Neural progenitor cell (in vitro differentiated cells): Measurements from ENCODE around the gene KLHL36. TPM values are rescaled to one million over a fixed set of nuclear protein-coding genes. Genes with fewer than 3 reads are reported as not detected.

Experiments
- DNase-seq: peaks from one replicate; pipeline ENCODE4 v3.0.0-alpha.2; 2016; ENCODE audit warnings: low spot score
- H2AFZ ChIP-seq: fragments of 200-600 bp; sonication (generic); replicated peaks from 2 replicates; pipeline ENCODE4 v1.6.1; 2016; ENCODE audit warnings: antibody characterized with exemption
- H3F3A ChIP-seq: fragments of 200-600 bp; sonication (generic); 2 replicates; pipeline ENCODE4 v1.6.1; 2016; ENCODE audit warnings: antibody characterized with exemption, low read depth
- H3K27ac ChIP-seq: fragments of 200-600 bp; sonication (generic); 2 replicates; pipeline ENCODE4 v1.5.1; 2016; ENCODE audit warnings: mild to moderate bottlenecking
- H3K27me3 ChIP-seq: fragments of 200-600 bp; sonication (generic); 2 replicates; pipeline ENCODE4 v1.6.1; 2016; ENCODE audit warnings: mild to moderate bottlenecking, moderate library complexity
- H3K36me3 ChIP-seq: fragments of 200-600 bp; sonication (generic); 2 replicates; pipeline ENCODE4 v1.5.1; 2016
- H3K4me1 ChIP-seq: fragments of 200-600 bp; sonication (generic); 2 replicates; pipeline ENCODE4 v1.6.1; 2016; ENCODE audit warnings: mixed run types
- H3K4me2 ChIP-seq: fragments of 200-600 bp; sonication (generic); 2 replicates; pipeline ENCODE4 v1.6.1; 2016
- H3K4me3 ChIP-seq: fragments of 200-600 bp; sonication (generic); 2 replicates; pipeline ENCODE4 v1.5.1; 2016
- H3K79me2 ChIP-seq: fragments of 200-600 bp; sonication (generic); 2 replicates; pipeline ENCODE4 v1.6.1; 2016; ENCODE audit warnings: low read depth
- H3K9ac ChIP-seq: fragments of 200-600 bp; sonication (generic); 2 replicates; pipeline ENCODE4 v1.6.1; 2016
- H3K9me3 ChIP-seq: fragments of 200-600 bp; sonication (generic); 2 replicates; pipeline ENCODE4 v1.5.1; 2016; ENCODE audit warnings: low read depth
- H4K20me1 ChIP-seq: fragments of 200-600 bp; sonication (generic); 2 replicates; pipeline ENCODE4 v1.6.1; 2016; ENCODE audit warnings: low read depth
- H3K27ac Mint-ChIP-seq: 3 replicates; pipeline ENCODE4 v1.8.0; 2021; ENCODE audit warnings: mixed read lengths
- H3K27me3 Mint-ChIP-seq: 2 replicates; pipeline ENCODE4 v1.8.0; 2022; ENCODE audit warnings: low read depth, mild to moderate bottlenecking, inconsistent platforms, moderate library complexity, mixed read lengths; ENCODE audit not compliant: insufficient read depth
- H3K36me3 Mint-ChIP-seq: 3 replicates; pipeline ENCODE4 v1.8.0; 2021; ENCODE audit warnings: mixed read lengths
- H3K4me1 Mint-ChIP-seq: 3 replicates; pipeline ENCODE4 v1.8.0; 2021; ENCODE audit warnings: mixed read lengths
- H3K4me3 Mint-ChIP-seq: 3 replicates; pipeline ENCODE4 v1.8.0; 2021; ENCODE audit warnings: mild to moderate bottlenecking, moderate library complexity, mixed read lengths
- H3K9me3 Mint-ChIP-seq: 3 replicates; pipeline ENCODE4 v1.8.0; 2020; ENCODE audit warnings: mixed read lengths
- EZH2 ChIP-seq: fragments of 200-600 bp; sonication (generic); IDR thresholded peaks from 2 replicates; pipeline ENCODE4 v1.6.1; 2017; ENCODE audit warnings: antibody characterized with exemption, mild to moderate bottlenecking, moderate library complexity
- EZH2phosphoT487 ChIP-seq: fragments of 200-600 bp; sonication (generic); IDR thresholded peaks from 2 replicates; pipeline ENCODE4 v1.6.1; 2017; ENCODE audit warnings: antibody characterized with exemption
- total RNA-seq: library from RNA; depleted of rRNA; stranded (reverse); fragments of >200 nt; gene quantifications from 2 replicates; pipeline ENCODE4 v1.2.3, GENCODE V29; 2015; ENCODE audit warnings: low replicate concordance
- TF ChIP-seq, protein P1 (sequence below): fragments of 200-600 bp; sonication (generic); IDR thresholded peaks from 2 replicates; pipeline ENCODE4 v1.5.1; 2017; ENCODE audit warnings: antibody characterized with exemption, mild to moderate bottlenecking

The KLHL36 gene
- total RNA-seq, 1 donor from 2014 or later, result 15.9 TPM

DNA sequence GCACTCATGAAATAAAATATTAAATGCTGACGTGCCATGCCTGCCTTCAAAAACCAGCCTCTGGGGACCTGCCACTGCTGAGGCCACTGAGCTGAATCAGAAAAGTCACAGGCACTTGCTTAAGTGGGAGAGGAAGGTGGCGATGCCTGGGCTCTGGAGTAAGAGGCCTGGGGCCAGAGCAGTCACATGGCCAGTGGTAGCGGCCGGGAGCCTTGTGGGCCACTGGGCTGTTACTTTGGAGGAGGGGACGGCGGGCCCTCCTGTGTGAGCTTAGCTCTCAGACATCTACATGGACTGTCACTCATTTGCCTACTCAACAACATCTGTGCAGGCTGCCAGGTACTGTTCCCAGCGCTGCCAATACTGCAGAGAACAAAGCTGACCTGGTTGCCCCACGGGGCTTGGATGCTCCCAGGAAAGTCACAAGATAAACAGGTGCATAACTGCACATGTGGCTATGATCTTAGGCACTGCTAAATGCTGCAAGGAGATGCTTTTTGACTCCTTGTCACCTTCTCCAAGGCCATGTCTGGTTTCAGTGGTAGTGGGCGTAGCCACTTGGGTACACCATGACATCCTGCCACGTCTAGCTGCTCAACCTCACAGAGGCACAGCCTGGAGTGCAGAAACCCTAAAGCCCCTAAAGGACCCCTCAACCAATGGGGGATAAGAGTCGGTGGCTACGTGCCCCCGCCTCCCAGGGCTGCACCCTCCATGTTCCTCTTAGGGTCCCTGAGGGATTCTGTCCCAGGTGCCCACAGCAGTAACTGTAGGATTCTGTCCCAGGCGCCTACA, 42.0 kb upstream of the KLHL36 start:
- Histone ChIP-seq H3K36me3 (peaks cover 2% of the 10 kb centered on the region), H3K9me3 (no peaks in the 10 kb centered on the region), H3K4me2 (no peak overlapping the region), H3K27ac (no peak overlapping the region), H3K9ac (no peak overlapping the region), H3K79me2 (peaks cover 91% of the 10 kb centered on the region), H4K20me1 (peaks cover 51% of the 10 kb centered on the region), H3F3A (peaks cover 26% of the 10 kb centered on the region), H3K27me3 (no peaks in the 10 kb centered on the region), H2AFZ (no peak overlapping the region), H3K4me1 (peaks cover 21% of the 10 kb centered on the region), H3K4me3 (no peak overlapping the region)
- Mint-ChIP-seq H3K36me3 (peaks cover 53% of the 10 kb centered on the region), H3K27me3 (peaks cover 8% of the 10 kb centered on the region), H3K9me3 (peaks cover 6% of the 10 kb centered on the region), H3K4me3 (no peak overlapping the region), H3K4me1 (peaks cover 46% of the 10 kb centered on the region), H3K27ac (no peak overlapping the region)
- no peak for DNase-seq
- no peak for TF ChIP-seq EZH2

DNA sequence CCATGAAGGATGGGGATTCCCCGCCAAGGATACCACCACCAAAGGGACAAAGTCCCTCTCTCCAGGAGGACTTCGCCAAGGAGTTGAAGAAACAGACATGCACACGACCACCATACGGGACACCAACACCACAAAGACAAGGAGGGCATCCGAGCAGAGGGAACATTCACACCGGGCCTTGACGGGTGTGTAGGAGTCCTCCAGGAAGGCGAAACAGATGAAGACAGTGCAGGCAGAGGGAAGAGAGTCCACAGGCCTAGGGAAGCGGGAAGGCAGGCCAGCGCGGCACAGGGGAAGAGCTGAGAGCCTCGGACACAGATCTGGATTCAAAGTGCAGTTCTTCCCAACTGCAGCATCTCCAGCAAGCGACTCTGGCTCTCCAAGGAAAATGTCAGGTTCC, 41.2 kb upstream of the KLHL36 start:
- H3K79me2 ChIP-seq, result peaks cover 97% of the 10 kb centered on the region
- peaks cover 49% of the 10 kb centered on the region for H4K20me1 ChIP-seq

DNA sequence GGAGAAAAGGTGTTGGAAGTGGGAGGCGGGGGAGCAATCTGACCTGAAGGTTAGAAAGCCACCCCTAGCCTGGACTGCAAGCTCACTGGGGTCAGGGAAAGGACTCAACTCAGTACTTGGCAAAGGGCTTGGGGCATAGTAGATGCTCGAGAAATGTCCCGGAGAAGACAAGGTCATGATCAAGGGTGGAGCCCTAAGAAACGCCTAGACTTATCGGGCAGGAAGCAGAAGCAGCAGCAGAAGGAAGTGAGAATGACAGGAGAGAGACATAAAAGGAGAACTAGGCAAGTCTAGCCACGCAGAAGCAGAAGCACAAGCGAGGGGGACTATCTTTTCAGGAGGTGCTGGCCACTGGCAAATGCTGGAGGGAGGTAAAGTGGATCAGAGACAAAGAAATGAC, 40.6 kb upstream of the KLHL36 start:
- Mint-ChIP-seq H3K4me1 (peaks cover 40% of the 10 kb centered on the region), H3K4me3 (no peak overlapping the region), H3K36me3 (peaks cover 61% of the 10 kb centered on the region), H3K9me3 (peaks cover 6% of the 10 kb centered on the region), H3K27ac (no peak overlapping the region), H3K27me3 (peaks cover 9% of the 10 kb centered on the region)
- Histone ChIP-seq H3K4me2 (no peak overlapping the region), H3K4me3 (no peak overlapping the region), H3F3A (peaks cover 18% of the 10 kb centered on the region), H3K36me3 (peaks cover 2% of the 10 kb centered on the region), H3K79me2 (peaks cover 97% of the 10 kb centered on the region), H4K20me1 (peaks cover 50% of the 10 kb centered on the region), H3K9me3 (no peaks in the 10 kb centered on the region), H3K27ac (no peak overlapping the region), H3K4me1 (peaks cover 21% of the 10 kb centered on the region), H3K9ac (no peak overlapping the region), H3K27me3 (no peaks in the 10 kb centered on the region), H2AFZ (no peak overlapping the region)
- no peak for DNase-seq
- TF ChIP-seq, protein P1, sequence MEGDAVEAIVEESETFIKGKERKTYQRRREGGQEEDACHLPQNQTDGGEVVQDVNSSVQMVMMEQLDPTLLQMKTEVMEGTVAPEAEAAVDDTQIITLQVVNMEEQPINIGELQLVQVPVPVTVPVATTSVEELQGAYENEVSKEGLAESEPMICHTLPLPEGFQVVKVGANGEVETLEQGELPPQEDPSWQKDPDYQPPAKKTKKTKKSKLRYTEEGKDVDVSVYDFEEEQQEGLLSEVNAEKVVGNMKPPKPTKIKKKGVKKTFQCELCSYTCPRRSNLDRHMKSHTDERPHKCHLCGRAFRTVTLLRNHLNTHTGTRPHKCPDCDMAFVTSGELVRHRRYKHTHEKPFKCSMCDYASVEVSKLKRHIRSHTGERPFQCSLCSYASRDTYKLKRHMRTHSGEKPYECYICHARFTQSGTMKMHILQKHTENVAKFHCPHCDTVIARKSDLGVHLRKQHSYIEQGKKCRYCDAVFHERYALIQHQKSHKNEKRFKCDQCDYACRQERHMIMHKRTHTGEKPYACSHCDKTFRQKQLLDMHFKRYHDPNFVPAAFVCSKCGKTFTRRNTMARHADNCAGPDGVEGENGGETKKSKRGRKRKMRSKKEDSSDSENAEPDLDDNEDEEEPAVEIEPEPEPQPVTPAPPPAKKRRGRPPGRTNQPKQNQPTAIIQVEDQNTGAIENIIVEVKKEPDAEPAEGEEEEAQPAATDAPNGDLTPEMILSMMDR, result no peak
- TF ChIP-seq EZH2 (no peak), EZH2phosphoT487 (no peak)

More for the DNA sequence above, 41.2 kb upstream of the KLHL36 start:
- Histone ChIP-seq H3K27ac (no peak overlapping the region), H3K9ac (no peak overlapping the region), H3K9me3 (no peaks in the 10 kb centered on the region), H3F3A (peaks cover 18% of the 10 kb centered on the region), H3K36me3 (peaks cover 2% of the 10 kb centered on the region), H3K4me3 (no peak overlapping the region), H3K4me1 (peaks cover 21% of the 10 kb centered on the region), H2AFZ (no peak overlapping the region), H3K4me2 (no peak overlapping the region), H3K27me3 (no peaks in the 10 kb centered on the region)
- H3K9me3 Mint-ChIP-seq, result peaks cover 6% of the 10 kb centered on the region
- no peak overlapping the region for H3K4me3 Mint-ChIP-seq
- H3K36me3 Mint-ChIP-seq, result peaks cover 59% of the 10 kb centered on the region
- DNase-seq, result no peak
- H3K4me1 Mint-ChIP-seq, result peaks cover 45% of the 10 kb centered on the region
- no peak for TF ChIP-seq EZH2
- TF ChIP-seq, protein P1, result no peak
- no peak for TF ChIP-seq EZH2phosphoT487
- H3K27ac Mint-ChIP-seq, result peak overlapping the region; percentile 20
- peaks cover 9% of the 10 kb centered on the region for H3K27me3 Mint-ChIP-seq

DNA sequence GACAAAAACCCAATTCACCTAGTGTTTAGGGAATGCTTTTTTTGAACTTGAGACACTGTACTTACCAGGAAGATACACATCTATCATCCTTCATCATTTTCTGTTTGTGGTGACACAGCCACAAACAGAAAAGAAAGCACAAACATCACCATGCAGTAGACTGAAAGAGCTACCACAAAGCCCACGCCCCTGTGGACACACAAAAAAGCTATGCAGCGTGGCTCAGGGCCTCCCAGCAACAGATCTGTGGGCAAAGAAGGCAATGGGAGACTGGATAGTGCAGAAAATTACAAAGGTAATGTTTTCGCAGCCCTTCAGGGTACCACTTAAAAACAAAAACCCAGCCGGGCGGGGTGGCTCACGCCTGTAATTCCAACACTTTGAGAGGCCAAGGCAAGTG, 40.0 kb upstream of the KLHL36 start:
- Histone ChIP-seq H3K9me3 (no peaks in the 10 kb centered on the region), H3K36me3 (peaks cover 2% of the 10 kb centered on the region), H3K27ac (no peak overlapping the region), H3K27me3 (no peaks in the 10 kb centered on the region), H3K79me2 (peaks cover 97% of the 10 kb centered on the region), H2AFZ (no peak overlapping the region), H3K4me1 (peaks cover 17% of the 10 kb centered on the region), H4K20me1 (peaks cover 50% of the 10 kb centered on the region), H3K4me2 (no peak overlapping the region), H3K9ac (no peak overlapping the region), H3F3A (peaks cover 18% of the 10 kb centered on the region), H3K4me3 (no peak overlapping the region)
- H3K36me3 Mint-ChIP-seq, result peaks cover 62% of the 10 kb centered on the region
- H3K27me3 Mint-ChIP-seq, result peaks cover 8% of the 10 kb centered on the region
- H3K4me3 Mint-ChIP-seq, result no peak overlapping the region
- peaks cover 6% of the 10 kb centered on the region for H3K9me3 Mint-ChIP-seq
- H3K4me1 Mint-ChIP-seq, result peaks cover 36% of the 10 kb centered on the region
- no peak overlapping the region for H3K27ac Mint-ChIP-seq
- no peak for DNase-seq
- no peak for TF ChIP-seq EZH2
- TF ChIP-seq EZH2phosphoT487, result no peak
- TF ChIP-seq, protein P1, result no peak
